Activated CD8-positive, alpha-beta memory T cell treated with anti-CD3 and anti-CD28 coated beads for 24 hours (primary cell): Measurements from ENCODE around the gene PCYT2.
"Not testable (repeated sequence)": the region's sequence is repeated elsewhere in the genome, so short reads cannot be mapped to it uniquely, and the experiment has no call there.

Source experiments
- DNase-seq: peaks from one replicate; pipeline ENCODE4 v3.0.0-alpha.2; 2020

PCYT2 gene

DNA sequence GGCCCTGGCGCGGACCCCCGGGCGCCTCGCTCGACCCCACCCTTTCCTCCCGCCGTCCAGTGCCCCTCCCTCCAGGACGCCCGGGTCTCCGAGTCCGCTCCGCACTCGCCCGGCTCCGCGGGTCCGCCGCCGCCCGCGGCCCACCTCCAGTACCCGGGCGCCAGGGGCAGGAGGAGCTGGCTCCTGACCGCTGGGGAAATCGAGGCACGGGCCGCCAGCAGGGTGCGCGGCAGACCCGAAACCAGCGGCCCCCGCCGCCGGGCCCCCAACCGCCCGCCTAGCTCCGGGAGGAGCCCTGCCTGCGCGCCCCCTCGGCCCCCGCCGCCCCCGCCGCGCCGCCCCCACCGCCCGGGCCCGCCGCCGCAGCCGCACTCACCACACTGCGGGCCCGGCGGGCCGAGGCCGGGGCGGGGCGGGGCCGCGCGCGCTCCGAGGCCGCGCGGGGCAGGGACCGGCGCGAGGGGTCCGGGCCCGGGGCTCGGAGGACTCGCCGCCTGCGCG, 16.0 kb upstream of the PCYT2 start:
- no peak for DNase-seq

DNA sequence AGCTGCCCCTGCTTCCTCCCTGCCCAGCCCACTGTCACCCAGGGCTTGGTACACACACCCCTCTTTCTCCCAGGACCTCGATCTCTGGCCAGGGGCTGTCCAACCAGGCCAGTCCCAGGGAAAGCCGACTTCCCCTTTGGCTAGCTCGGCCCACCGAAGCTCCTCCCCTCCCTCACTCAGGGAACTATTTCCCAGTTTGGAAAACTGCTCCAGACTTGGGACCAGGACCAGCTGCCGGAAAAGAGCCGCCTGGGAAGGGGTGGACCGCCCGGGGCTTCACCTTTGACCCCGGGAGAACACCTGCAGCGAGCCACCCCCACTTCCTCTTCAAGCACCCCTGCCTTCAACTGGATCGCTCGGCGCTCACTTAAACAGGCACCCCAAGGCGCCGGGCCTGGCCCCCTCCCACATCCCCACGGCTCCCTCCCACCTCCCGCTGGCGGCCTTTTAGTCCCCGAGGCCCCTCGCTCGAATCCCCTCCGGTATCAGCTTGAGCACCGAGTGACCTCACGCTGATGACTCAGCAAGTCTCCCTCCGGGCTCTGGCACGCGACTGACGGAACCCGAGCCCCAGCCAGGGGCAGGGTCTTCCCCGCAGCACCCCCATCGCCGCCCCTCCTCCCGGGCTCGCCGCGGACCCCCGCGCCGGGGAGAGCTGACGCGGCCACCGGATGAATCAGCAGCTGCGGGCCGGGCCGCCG, 15.4 kb upstream of the PCYT2 start:
- peak; percentile 87 for DNase-seq

DNA sequence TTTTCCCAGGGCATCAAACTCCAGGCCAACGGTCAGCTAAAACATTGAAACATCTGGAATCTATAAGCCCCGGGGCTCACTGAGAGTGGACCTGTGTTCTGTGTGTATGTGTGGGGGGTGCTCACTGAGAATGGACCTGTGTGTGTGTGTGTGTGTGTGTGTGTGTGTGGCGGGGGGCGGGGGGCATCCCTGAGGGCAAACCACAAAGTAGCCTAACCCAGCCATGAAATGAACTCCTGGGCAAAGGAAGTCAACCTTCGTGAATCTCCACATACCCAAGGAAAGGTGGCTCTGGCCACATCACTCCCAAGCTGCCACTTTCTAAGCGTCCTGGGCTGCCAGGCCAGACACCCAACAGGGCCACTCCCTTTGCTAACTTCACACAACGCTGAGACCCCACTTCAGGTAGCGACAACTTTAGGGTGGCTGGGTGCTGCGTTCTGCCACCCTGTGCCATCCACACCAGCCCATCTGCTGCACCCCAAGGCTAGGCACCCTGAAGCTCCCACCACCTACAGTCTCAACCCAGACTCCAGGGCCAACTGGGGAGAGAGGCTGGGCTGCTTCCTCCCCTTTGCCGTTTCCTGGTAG, 14.8 kb upstream of the PCYT2 start:
- no peak for DNase-seq

DNA sequence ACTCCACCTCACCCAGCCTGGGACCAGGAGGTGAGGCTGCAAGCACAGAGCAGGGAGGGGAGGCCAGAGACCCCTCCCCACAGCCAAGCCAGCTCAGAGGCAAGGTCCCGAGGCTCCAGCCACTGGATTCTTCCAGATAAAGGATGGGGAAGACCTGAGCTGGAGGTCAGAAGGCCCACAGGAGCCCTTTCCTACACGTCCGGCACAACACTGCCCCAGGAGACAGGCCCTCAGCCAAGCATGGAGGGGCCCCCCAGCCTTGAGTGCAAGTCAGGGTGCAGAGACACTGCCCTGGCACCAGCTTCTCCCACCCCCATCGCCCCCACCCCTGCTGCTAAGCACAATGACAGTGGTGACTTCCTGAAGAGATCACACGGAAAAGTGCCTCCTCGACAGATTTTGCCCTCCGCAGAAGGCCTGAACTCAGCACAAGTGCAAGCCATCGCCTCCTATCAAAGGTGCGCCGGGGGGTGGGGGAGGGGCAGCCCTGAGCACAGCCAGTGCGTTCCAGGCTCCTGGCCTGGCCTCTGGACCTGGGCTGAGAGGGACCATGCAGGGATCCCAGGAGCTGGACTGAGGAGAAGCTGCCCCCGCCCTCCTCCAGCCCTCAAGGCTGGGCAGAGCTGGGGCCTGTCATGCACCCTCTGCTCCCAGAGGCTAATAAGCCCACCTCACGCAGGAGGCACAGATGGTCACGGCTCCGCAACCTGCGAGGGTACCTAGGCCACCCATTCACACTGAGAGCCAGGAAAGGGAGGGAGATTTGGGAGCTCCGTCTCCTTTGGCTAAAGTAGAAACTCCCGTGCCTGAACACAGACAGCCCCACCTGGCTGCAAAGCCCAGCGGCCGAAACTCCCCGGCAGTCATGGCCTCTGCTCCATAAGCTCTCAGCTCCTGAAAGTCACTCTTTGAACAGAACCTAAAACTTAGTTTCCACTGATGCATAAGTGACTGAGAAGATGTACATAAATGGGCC, 13.6 kb upstream of the PCYT2 start:
- no peak for DNase-seq

DNA sequence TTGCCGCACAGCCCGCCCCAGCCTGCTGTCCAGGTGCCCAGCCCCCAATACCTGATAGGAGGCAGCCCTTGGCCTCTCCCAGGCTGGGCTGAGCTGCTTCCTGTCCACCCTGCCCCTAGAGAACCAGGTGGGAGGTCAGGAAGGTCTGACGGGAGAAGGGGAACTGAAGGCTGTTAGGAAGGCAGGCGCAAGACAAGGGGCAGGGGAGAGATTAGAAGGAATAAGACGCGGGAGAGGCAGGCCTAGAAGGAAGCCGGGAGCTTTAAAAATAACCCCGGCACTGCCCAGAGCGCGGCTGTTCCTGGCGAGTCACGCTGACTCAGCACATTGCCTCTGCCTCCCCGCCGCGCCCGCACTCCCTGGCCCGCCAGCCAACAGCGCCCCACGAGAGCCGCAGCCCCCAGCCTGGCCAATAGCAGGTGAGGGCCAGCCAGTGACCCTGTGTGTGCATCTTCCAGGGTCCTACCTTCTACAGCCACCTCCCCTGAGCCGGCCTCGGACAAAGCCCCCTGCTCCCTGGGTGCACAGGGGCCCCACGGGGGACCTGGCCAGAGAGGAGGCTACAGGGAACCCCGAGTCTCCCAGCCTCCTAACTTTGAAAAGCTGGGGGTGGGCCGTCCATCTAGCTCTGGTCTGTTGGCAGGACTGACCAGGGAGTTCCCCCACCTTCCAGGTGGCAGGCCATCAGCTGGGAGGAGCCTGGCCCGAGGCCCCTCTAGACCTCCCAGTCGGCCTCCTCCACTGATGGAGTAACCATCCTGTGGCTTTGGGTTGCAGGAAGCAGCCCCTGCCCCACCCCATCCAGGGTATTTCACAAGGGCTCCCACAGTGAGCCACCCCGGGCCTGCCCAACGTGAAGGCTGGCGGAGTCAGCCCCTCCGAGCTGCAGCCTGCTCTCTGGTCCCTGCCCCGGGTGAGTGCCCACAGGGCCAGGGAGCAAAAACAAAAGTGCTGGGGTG, 12.4 kb upstream of the PCYT2 start:
- DNase-seq: no peak

DNA sequence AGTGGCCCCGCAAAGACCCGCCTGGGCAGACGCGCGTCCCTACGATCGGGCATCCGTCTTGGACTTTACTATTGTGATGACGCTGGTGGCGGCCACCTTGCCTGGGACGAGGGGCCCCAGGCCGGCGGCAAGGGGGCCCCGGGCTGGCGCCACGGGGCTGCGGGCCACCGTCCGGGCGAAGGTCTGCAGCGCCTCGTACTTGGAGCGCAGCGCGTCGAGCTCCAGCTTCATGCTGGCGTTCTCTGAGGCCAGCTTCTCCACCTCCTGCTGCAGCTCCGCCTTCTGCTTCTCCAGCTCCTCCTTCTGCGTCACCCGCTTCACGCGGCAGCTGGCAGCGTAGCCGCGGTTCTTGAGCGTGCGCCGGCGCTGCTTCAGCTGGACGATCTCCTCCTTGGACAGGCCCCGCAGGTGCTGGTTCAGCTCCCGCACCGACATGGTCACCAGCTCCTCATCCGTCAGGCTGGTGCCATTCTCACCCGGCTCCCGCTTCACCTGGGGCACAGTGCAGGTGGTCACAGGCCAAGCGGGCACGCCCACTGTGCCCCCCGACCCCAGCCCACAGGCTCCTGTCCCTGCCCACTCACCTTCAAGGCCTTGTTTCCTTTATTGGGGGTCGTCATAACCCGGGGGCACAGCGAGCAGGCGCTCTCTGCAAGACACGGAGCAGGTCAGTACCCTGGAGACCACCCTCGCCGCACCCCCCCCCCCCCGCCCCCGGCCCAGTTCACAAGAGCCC, 11.5 kb upstream of the PCYT2 start:
- DNase-seq: no peak

DNA sequence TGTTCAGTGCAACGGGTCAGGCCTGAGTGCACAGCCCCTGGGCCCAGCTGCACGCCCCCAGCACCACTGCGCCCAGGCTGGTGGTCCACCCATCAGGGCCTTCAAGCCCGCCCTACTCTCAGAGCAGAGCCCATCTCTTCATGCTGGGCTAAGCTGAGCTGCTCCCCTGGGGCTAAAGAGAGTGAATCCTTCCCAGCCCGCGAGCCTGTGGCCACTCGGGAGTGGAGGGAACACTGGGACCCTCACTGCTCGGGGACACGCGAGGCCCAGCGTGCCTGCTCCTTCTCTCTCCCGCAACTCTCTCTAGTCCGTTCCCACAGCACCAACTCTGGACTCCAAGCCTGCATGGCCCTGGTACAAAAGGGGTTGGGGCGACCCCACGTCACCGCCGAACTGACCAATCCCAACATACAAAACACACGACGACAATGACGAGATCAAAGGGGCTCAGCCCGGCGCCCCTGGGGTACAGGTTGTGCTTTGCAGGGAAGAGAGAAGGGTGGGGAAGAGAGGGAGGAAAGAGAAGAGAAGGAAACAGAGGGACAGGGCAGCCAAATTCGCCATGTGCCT, 10.9 kb upstream of the PCYT2 start:
- DNase-seq: no peak

DNA sequence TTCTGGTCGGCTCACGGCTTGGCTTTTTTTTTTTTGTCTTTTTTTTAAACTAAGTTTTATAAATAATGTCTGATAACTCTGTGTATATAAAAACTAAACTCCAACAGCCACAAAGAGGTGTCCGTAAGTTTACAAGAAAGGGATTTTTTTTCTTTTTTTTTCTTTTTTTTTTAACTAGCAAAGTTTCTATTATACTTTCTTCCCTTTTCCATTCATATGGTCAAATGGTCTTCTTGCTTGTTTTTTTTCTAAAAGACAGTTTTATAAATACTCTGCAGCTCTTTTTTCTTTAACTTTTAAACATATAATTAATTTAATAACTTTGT, 10.3 kb upstream of the PCYT2 start:
- DNase-seq: no peak

DNA sequence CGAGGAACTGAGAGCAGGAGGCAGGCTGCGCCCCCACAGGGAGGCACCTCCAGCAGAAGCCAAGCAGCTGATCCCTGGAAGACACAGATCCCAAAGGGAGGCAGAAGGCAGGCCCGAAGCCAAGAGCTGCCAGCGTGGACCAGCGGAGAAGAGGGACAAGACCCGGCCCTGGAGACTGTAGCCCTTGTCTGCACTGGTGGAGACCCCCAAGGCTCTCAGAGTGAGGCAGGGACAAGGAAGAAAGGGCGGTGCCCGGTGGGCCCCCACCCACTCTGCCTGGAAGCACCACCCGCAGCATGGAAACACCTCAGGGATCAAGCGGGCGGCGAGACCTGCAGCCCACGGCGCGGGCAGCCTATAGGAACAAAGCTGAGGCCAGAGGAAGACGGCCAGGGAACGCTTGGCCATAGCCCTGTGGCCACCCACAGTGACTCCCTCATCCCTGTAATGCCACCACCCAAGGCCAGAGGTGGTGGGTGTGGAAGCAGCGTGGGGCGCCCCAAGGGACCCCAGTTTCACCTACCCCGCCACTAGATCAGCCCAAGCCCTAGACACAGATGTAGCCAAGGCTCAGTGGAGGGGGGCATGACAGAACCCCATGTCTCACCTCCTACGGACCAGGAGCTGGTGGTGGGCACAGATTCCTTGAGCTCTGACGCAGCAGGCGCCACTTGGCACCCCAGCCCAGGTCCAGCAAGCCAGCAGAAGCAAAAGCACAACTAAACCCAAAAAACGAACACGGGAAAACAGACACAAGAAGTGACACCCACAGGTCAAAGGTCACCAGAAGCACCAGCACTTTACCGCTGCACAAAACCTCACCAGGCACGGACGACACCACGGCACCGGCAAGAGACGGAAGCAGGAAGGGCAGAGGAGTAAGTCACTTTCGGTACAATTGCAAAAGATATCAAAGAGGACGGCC, 9.7 kb upstream of the PCYT2 start:
- DNase-seq: no peak

DNA sequence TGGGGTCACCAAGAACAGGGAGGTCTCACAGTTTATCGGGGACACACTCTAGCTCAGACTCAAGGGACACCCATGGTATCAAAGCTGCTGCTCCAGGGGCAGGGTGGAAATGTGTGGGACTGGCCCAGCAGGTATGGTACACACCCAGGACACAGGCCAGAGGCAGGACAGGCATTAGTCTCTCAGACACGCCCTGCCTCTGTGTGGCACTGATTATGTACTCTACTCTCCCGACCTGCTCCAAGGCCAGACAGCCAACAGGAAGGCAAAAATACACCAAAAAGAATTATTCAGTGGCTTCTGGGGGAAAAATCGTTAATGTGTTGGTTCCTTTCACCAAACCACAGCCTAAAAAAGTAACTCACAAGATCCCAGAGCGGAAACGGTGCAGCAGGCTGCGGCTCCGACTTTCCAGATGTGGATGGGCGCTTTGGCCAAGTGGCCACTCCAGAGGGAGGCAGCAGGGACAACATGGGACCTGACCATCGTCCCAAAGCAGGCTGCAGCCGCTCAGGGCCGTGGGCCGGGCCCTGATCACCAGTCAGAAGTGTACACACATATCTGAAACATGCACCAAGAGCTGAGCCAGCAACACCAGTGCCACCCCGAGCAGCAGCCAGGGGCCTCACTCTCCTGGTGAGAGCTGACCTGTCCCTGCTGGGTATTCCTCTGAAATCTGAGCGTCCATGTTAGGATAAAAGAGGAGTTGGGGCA, 7.8 kb upstream of the PCYT2 start:
- DNase-seq: no peak

DNA sequence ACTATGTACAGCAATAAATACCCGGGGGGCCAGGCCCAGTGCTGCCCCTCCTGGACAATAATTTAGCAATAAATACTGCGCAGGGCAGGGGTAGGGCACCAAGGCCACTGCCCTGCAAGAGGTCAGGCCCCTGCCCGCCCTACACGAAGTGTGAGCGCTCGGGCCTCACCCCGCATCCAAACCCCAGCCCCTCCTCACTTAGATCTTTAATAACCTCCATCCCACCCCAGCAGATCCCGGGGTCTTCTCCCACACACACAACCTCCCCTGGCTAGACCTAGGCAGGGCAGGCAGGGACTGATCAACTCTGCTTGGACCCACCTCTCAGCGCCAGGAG, 7.1 kb upstream of the PCYT2 start:
- not testable (repeated sequence) for DNase-seq

DNA sequence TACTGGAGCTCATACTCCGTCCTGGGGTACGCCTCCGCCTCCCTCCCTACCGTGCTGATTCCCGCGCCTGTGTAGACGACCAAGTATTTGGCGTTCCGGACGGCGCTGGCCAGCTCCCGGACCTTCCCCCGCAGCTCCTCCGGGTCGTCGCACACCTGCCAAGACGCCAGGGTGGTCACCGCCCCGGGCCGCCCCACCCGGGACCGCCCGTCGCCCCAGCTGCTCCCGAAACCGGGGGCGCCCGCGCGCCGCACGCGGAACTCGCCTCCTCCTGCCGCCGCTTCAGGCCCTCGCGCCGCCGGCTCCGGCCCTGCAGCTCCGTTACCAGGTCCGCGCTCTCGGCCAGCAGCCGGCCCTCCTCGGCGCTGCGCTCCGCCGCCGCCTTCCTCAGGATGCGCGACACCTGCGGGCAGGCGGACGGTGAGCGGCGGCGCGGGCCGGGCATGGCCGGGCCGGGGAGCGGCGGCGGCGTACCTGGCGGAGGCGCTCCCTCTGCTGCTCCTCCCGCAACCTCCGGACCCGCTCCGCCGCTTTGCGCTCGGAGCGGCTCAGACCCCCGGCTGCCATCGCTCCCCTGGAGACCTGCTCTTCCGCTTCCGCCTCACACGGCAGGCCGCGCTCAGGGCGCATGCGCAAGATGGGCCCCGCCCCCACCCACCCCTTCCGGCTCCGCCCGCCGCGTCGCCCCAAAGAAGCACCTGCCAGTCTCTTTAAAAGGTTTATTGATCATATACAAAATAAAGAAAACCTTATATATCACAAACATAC, 6.5 kb upstream of the PCYT2 start, which contains the start of gene SIRT7:
Gene SIRT7, minus strand, starts transcription at position 612 of the 768 bp plus-strand sequence. Its CDS starts 45 bp downstream, at position 567.
- peak; percentile 89 for DNase-seq

DNA sequence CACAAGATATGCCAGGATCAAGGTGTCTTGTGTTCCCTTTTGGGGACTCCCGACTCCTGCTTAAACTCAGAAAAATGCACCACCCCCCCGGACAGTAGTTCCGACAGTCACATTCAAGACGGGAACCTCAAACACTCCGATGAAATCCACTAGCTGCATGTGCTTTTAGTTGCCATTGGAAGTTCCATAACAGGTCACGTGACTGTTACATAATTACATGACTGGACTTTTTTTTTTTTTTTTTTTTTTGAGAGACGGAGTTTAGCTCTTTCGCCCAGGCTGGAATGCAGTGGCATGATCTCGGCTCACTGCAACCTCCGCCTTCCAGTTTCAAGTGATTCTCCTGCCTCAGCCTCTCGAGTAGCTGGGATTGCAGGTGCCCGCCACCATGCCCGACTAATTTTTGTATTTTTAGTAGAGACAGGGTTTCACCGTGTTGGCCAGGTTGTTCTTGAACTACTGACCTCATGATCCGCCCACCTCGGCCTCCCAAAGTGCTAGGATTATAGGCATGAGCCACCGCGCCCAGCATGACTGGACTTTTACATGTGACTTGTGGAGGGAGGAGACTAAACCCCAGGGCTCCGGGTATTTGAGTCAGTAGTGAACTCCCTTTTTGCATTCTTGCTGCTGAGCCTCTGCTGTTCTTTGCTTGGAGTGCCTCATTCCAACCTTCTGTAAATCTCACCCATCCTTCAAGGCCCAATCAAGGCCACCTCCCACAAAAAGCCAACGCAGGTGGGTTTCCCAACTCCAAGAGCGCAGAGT, 5.2 kb upstream of the PCYT2 start:
- no peak for DNase-seq

DNA sequence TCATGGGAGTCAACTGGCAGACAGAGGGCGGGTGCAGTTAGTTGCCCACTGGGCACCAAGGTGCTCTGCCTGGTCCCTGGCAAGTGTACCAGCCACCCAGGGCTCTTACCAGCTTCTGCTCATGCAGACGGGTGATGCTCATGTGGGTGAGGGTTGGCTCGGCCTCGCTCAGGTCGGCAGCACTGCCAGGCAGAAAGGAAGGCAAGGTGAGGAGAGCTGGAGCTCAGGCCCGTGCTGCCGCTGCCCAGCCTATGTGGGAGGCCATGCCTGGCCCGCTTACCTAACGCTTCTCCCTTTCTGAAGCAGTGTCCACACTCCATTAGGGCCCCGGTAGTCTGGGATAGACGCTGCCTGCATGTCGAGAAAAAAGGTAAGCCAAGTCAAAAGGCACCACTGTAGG, 4.1 kb upstream of the PCYT2 start:
- DNase-seq: no peak

DNA sequence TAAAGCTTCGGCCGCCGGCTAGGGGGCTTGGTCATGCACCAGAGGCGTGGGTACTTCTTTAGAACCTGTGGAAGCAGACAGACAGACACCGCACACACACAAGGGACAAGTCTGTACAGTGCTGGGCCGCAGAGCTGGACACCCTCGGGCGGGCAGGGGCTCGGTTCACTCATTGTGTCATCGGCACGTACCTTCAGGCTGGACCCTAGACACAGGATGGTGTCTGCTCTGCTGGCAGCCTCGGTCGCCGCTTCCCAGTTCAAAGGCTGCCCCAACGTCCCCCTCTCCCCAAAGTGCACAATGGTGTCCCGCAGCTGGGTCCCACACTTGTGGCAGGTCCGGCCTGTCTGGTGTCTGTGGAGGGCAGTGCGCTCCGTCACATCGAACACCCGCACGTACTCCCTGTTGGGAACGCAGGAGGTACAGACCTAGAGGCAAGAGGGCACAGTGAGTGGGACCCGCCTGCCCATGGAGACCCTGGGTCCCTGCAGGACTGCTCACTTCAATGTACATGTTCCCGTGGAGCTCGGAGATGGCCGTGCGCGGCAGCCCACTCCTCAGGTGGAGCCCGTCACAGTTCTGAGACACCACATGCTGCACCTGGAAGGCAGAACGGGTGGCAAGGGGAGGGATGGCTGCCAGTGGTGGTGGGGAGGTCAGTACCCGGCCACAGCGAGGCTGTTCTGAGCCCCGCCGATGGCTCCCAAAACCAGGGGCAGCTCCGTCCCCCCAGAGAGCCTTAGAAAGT, 3.1 kb upstream of the PCYT2 start:
- DNase-seq: no peak

DNA sequence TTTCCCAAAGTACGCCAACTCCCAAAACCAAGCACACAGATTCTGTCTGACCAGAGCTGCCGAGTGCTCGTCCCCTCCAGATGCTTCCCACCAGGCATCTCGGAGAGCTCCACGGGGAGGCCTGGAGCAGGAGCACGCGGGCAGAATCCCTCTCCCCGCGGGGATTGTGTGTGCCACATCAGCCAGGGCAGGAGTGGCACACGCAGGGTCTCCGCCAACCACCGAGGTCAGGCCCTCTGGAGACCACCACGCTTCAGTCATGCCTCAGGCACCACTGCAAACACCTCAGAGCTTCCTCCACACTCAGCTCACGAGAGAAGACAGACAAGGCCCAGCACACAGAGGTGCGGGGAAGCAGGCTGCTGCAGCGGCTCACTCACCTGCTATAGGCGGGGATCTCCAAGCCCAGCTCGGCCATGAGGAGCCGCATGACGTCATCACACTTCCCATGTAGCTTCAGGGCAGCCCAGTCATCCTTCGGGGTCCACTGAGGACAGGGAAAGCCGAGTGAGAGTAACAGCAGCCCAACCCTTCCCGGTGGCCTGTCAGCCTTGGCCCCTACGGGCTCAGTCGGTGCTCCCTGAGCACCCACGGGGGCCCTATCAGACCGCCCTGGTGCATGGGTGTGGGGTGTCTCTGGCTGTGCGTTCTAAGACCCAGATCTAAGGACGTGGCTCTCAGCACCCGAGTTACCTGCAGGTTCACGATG, 2.3 kb upstream of the PCYT2 start:
- DNase-seq: no peak
